NCI-H1105 (cell line): ENCODE measurements around the gene FOXK2.

ENCODE experiments used
- DNase-seq: peaks from one replicate; lab custom pipeline; 2025; lab: John Stamatoyannopoulos, UW

Gene FOXK2

DNA sequence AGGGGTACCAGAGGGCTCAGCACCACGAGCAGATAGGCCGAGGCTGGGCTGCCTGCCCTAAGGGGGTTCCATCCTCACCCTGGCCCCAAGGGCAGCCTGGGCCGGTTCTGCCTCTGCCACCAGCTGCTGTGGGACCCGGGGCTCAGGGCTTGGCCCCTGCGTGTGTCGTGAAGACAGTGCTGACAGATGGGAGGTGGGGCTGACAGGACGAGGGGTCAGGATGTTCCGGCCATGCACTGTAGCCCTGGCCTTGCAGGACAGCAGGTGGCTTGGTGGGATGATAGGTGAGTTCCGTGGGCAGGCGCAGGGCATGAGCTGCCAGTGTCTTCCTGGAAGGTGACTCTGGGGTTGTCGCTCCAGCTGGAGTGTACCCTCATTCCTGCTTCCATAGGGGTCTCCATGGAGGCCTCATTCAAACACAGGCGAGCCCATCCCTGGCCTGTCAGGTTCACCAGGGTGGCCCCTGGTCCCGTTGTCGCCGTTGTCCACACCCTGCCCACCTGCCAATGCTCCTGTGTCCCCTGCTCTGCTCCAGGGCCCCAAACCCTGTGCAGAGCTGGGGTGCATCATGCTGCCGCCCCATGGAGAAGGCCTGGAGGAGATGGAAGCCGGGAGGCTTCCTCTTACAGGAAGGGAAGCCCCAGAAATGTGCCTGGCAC, 71.5 kb downstream of the FOXK2 start:
- no peak for DNase-seq

DNA sequence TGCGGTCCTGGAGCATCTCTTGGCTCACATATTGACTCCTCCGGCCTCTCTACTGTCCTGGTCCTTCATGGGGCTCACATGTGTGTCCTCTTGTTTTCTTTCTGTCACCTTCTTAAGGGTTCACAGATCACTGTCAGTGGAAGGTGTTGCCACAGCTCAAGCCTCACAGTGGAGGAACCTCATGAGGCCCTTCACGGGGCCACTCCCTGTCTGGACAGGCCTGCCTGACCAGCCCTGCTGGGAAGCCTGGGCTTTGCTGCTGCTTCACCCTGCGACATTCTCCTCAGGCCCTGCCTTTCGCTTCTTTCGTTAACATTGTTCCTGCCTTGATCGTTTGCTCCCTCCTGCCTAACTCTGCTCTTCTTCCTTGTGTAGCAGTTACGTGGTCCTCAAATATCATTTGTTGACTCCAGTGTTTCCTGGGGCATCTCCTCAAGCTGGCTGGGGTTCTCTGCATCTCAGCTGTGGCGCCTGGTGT, 72.8 kb downstream of the FOXK2 start:
- DNase-seq, result no peak

DNA sequence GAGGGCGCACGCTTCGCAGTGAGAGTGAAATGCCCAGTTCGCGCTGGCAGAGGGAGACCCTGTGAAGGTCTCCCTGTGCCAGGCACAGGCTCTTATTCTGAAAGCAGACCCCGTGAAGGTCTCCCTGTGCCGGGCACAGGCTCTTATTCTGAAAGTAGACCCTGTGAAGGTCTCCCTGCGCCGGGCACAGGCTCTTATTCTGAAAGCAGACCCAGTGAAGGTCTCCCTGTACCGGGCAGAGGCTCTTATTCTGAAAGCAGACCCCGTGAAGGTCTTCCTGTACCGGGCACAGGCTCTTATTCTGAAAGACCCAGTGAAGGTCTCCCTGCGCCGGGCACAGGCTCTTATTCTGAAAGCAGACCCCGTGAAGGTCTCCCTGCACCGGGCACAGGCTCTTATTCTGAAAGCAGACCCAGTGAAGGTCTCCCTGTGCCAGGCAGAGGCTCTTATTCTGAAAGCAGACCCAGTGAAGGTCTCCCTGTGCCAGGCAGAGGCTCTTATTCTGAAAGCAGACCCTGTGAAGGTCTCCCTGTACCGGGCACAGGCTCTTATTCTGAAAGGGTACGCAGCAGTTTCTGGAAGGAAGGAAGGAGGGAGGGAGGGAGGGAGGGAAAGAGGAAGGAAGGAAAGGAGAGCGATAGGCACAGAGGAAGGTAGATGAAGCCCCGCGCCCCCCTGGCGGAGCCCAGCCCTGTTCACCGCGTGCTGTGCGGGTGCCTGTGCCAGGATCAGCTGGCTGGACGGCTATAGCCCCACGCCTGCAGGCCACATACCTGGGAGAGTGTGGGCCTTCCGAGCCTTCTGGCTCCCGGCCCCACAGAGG, 73.4 kb downstream of the FOXK2 start:
- DNase-seq, result peak; percentile 82

DNA sequence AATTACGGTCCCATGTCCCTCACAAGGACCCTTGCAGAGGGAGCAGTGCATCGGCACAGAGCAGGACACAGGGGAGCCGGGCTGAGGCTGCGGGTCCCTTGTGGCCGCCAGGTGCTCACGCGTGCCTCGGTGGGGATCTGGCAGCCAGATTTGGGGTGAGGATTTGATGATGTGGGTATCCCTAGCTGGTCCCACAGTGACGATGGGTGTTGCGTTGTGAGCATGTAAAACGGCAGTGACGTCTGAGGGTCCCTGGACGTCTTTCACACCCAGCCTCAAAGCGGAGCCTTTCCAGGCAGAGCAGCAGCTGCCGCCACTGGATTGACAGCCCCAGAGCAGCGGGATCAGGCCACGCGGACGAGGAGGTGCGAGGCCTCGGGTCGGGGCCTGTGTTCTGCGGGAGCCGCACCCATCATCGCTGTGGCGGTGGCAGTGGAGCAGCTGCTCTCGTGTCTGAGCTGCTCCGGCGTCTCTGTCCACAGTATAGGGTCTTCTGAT, 74.1 kb downstream of the FOXK2 start:
- no peak for DNase-seq

DNA sequence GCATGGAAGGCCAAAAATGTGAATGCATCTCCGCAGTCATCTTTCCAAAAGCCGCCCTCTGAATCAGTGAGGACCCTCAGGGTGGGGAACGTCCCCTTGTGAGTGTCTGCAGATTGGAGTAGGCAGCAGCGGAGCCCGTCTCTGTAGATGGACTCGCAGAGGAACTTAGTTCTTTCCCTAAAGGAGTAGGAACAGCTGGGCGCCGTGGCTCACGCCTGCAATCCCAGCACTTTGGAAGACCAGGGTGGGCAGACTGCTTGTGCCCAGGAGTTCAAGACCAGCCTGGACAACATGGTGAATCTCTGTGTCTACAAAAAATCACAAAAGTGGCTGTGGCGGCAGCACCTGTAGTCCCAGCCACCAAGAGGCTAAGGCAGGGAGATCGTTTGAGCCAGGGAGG, 75.0 kb downstream of the FOXK2 start:
- DNase-seq, result no peak

DNA sequence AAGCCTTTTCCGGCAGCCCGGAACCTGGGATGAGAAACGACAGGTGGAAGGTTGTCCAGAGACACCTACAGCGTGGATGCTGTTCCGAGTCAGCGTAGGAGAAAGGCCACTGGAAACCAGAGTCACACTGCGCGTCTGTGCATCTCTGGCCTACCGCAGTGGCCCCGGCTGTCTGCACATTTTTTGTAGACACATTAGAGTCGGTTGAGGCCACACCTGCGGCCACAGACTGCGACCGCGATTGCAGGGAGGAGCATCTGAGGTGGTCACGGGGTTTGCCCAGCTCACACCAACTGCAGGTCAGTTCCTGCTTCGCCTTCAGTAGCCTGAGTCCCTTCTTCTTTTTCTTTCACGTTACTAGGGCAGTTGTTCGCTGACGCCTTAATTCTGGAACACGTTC, 76.4 kb downstream of the FOXK2 start:
- DNase-seq, result no peak

DNA sequence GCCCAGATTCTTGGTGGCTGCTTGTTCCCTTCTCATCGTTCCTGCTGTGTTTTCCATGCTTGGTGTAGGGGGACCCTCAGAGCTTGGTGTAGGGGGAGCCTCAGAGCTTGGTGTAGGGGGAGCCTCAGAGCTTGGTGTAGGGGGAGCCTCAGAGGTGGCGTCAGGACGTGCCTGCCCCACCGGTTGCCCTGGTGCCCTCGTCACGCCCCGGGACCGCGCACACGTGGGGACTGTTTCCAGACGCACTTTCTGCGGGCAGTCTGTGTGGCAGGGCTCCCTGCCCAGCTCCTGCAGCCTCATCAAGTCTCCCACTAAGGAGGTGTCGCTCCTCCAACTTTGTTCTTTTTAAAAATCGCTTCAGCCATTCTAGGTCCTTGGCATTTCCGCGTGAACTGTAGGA, 76.8 kb downstream of the FOXK2 start:
- no peak for DNase-seq

DNA sequence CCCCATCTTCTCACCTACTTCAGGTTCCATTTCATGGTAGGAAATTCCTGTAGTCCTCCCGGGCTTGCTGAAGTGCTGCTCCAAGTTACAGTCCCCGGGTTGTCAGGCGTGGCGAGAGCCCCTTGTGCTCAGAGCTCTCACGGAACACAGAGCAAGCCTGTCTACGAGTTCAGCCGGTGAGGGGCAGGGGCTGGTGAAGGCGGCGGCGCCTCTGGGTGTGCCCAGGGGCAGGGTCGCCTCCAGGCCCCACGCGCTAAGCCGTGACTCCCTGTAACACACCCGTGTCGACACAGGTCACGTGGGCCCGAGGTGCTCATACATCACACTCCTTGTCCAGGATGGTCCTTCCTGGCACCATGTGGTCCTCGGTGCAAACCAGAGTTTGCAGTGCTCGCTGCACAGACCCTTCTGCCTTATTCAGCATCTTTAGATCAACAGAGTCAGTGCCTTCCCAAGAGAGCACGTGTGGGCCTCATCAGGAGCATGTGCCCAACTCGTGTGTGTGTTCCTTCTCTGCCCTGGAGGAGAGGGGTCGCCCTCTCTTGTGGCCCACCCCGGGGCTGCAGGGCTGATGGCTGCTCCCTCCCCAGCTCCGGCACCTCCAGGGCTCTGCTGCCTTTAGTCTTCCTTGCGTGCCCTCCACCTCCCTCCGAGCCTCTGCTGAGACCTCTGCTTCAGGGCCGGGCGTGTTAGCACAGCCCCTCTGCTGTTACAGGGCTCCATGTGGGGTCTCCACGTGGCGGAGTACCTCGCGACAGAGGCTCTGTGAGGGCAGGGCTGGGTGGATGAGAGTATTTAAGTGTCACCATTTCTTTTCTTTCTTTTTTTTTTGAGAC, 77.5 kb downstream of the FOXK2 start:
- DNase-seq, result no peak

DNA sequence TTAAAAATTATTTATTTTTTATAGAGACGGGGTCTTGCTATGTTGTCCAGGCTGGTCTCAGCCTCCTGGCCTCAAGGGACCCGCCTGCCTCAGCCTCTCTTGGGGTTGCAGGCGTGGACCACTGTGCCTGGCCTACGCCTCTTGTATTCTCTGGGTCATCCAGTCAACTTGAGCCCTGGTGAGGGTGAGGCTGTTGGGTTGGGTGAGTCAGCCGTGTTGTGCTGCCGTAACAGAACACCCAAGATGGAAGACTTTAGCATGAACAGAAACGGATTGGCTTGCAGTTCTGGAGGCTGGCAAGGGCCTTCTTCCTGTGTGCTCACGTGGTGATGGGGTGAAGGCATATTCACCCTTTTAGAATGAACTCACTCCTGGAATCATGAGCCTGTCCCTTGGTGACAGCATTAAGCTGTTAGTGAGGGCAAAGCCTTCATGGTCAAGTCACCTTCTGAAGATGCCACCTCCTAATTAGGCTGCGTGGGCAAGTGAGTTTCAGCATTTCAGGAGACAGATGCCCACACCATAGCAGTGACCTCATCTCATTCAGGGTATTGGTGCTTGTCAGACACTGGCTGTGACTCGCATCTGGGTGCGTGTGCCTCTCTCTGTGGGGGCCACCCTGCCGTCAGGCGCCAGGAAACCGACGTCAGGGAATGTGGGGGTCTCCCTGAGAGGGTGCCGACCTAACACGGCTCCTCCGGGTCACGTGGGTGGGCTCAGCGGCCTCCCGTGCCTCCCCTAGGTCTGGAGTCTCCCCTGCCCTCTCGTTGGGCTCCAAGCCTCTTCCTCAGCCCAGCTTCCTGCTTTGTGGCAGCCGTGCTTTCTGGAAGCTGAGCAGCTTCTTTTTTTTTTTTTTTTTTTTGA, 79.0 kb downstream of the FOXK2 start:
- DNase-seq, result no peak

DNA sequence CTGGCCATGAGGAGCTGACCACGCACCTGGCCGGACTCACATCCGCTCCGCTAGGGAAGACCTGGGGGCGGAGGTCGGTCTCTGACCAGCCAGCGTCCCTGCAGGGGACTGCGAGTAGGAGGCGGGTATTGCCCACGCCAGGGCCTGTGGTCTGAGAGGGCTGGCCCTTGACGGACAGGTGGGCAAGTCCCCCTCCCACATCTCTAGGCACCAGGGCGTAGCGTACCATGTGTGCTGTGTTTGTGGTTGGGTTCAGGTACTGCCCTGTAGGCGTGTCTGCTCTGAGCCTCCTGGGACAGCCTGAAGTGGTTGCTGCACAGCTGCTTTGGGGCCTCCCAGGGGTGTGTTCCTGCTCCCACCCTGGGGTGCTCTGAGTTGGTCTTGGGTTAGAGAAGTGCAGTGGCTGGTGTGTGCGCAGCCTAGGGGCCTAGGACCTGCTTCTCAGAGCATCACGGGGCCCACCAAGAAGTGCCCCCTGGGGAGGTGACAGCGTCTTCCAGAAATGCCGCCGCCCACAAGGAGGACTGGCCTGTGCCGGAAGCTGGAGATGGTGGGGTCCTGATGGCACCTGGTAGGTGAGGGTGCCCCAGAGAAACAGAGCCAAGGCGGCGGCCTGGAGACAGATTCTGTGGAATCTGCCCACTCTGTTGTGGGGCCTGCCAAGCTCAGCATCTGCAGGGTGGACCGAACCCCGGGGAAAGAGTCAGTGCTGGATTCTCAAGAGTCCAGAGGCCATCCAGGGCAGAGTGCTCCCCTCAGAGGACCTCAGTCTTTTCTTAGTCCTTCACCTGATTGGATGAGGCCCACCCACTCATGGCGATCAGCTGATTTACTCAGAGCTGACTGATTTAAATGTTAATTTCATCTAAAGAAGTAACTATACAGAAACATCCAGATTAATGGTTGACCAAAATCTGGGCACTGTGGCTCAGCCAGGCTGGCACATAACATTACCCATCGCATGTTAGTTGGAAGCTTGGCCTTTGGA, 80.4 kb downstream of the FOXK2 start:
- no peak for DNase-seq

DNA sequence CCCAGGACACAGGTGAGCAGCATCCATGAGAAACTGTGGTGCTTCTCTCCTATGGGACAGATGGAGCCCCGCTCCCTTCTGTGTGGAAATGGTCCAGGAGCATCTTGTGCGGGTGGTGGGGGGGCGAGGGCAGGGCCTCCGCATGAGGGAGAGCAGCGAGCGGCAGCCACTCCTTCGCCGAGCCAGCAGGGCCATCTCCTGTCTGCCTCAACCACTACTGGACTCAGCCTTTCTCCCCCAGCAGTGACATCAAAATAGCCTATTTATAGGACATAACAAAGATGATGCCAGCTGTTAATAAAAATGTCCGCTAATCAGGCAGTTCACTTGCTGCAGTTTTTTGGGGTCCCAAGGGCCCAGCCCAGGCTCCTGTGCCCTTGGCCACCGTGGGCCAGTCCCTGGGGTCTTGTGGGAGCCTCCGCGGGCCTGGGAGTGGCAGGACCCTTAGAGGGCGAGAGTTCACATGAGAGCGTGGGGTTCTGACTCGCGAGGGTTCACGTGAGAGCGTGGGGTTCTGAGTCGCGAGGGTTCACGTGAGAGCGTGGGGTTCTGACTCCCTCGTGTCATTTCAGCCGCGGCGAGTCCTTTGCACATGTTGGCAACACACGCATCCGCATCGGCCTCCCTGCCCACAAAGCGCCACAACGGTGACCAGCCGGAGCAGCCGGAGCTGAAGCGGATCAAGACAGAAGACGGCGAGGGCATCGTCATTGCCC, 81.4 kb downstream of the FOXK2 start:
- DNase-seq, result no peak

DNA sequence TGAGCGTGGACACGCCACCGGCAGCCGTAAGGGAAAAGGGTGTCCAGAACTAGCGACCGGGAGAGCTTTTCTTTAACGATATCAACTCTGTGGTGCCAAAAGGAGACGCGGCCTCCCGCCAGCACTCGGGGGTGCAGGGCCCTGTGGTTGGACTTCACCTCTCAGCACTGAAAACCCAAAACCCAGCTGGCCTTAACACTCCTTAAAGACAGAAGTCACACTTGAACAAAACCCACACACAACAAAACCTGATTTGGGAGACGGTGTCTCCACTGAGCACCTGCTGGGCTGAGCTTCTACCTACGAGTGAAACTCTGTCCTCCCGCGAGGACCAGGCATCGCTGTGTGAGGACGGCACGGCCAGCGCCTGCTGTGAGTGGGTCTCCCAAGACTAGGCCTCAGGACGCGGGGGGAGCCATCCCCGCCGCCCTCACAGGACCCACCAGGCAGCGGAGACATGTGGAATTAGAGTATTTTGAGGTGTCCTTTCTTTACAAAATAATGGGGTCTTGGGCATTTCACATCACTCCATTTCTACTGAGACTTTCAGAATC, 82.0 kb downstream of the FOXK2 start:
- DNase-seq, result no peak

DNA sequence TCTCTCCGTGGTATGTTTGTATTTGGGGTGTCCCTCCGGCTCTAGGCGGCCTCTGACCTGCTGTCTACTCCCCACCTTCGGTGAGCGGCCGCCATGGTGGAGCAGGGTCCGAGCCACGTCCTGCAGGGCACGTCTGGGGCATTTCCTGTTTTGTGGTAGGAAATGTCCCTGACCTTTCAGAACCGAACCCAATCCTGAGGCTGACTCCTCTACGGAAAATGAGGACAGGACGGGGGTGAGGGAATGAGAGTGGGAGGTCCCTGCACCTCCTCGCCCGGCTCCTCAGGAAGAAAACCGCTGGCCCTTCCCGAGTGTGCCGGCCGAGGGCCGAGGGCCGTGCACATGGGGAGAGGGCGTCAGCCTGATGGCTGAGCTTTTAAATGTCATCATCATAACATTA, 83.0 kb downstream of the FOXK2 start:
- no peak for DNase-seq

DNA sequence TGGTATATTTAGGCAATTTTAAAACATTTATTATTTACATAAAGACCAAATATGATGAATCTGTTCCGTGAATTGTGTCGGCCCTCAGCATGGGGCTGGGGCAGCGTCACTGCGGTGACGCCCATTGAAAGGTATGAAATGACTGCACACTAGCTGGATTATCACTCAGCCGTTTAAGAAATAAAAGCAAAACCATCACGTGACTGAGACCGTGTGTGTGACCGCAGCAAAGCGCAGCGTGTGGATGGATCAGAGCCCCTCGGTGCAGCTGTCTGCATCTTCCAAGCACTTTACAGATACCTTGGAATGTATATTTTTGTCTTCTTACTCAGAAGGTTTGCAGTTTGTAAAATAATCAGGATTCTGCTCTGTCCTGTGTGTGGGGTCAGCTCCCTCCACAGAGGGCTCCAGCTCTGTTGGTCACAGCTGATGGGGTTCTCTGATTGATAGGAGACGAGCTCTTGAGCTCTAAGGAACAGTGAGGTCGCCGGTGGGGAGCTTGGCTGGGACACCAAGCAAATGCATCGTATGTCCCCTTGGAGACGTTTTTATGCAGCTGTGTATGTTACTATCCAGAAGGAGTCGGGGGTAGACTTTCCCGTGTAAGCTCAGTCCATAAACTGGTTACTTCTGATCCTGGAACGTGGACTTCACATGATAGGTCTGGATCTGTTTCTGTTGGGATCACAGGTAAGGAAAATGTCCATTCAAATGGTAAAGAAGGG, 83.6 kb downstream of the FOXK2 start:
- DNase-seq, result no peak

DNA sequence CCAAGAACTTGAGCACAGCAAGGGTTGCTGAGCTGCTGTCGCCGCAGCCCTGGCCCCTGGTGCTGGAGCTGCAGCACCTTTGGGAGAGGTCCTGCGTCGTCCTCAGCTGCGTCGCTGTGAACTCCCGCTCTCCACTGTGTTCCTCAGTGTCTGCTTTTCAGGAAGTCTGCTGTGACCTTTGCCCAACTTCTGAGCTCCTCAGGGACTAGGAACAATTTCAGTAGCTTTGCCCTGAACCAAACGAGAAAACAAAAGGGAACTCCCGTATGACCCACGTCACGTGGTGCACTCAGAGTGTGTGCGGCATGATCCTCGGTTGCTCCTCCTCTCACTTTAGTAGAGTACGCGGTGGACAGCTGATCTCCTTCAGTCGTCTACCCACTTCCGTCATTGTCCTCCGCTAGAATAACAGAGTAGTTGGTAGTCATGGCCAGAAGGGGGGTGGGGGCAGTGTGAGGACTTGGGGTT, 84.5 kb downstream of the FOXK2 start:
- DNase-seq, result no peak

DNA sequence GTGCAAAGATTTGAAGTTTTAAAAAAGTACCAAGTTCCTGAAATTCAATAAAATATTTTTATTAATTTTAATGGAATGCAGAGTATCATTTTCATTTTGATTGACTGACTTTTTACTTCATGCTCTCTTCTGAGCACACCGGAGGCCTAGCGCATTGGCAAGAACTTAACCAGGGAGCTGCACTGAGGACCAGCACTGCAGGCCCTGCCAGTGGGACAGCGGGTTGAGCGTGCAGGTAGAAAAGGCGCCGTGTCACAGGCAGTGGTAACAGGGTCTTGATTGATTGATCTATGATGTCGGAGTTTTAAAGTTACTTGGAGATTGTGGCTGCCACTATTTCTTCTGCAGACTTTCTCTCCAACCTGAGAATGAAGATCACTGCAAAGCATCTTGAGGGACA, 85.0 kb downstream of the FOXK2 start:
- no peak for DNase-seq

DNA sequence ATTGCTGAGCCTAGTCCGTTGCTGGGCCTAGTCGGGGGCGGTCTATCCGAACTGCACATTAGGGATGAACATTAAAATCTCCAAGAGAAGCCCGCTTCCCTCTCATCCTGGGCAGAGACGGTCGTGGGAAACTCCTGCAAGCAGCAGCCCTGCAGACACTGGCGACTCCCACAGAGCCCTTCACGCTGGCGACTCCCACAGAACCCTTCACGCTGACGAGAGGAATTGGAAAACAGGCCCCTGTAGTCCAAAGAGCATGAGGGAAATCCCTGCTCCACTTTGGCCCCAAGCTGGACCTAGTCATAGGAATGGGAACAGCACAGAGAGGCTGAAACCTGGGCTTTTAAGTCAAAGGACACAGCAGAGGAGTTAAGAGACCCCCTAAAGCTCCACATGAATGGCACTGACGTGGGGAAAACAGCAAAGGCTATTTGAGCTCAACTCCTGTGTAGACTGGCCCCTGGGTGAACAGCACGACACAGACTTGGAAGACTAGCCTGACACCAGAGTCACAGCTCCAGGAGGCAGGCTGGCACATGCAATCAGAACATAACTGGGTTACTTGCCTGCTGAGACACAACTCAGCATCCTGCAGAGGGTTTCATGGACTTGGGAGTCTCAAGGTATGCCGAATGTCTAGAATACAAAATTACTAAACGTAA, 86.5 kb downstream of the FOXK2 start:
- DNase-seq, result no peak

DNA sequence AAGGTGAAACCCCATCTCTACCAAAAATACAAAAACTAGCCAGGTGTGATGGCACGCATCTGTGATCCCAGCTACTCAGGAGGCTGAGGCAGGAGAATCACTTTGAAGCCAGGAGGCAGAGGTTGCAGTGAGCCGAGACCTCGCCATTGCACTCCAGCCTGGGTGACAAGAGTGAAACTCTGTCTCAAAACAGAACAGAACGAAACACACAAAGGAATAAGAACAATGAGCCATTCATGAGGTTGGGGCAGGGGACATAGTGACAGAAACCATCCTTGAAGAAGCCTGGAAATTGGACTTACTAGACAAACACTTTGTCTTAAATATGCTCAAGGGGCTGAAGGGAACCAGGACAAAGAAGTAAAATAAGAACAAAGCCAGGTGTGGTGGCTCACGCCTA, 89.3 kb downstream of the FOXK2 start:
- no peak for DNase-seq
